ENCODE results near the gene ALG8. TPM values are rescaled to one million over a fixed set of nuclear protein-coding genes. Genes with fewer than 3 reads are reported as not detected.

Gene ALG8
- total and polyA plus RNA-seq, 2 of the 8 experiments (the other 6 are each of a cell fraction or from before 2014, with no cell fraction given) = 66.7 to 84.3 TPM

DNA sequence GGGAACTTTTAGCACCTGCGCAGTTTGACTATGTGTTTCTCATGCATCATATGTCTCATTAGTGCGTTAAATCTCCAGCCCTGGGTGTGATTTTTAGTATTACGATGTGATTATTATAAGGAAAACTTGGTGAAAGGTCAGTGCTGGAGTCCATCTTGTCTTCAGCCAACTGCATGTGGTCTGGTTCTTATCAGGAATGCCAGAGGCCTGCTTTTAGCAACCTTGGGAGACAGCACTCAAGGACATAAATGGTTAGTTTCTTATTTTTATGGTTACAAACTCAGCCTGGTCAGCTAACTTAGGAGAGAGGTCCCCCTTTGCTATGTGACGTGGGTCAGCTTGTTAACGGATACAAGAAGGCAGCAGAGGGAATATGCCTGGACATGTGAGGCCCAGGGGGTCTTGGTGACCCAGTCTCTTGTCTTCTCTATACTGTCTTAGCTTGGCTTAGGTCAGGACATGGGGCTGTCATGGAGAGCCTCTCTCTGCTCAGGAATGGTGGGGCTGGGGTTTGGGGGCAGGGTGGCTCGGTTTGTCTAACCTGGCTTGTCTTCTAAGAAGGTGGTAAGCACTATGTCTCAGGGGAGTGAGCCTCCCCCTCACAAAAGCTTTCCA lies 27.5 kb upstream of the ALG8 start:
- Histone ChIP-seq H2BK20ac (ENCODE audit: low read length) (no peak overlapping the region), H3K9ac (replicated peaks in 1 of 4; ENCODE audit: extremely low read depth in 1 of 4, low read depth in 3 of 4, low read length in 3 of 4) (no peak overlapping the region), H4K20me1 (replicated peaks in 1 of 2; ENCODE audit: control insufficient read depth in 1 of 2, insufficient read depth in 2 of 2, low read length in 2 of 2) (no peaks in the 10 kb centered on the region), H3K23ac (ENCODE audit: insufficient read length) (no peak overlapping the region), H3K4me3 (ENCODE audit: extremely low read depth in 1 of 4, insufficient read depth in 2 of 4, low read depth in 3 of 4, low read length in 4 of 4) (no peak overlapping the region), H3K4me2 (ENCODE audit: insufficient read depth in 1 of 2, low read depth in 2 of 2, low read length in 2 of 2) (no peak overlapping the region), H4K91ac (replicated peaks; ENCODE audit: insufficient read length, low read length) (peak overlapping the region; percentile 25), H3K27ac (ENCODE audit: low read depth, low read length) (no peak overlapping the region), H2BK12ac (ENCODE audit: low read depth, low read length) (0 out of 2 replicates have a peak overlapping the region, but pooled peaks have one; percentile 9), H2BK15ac (ENCODE audit: low read length) (0 out of 2 replicates have a peak overlapping the region, but pooled peaks have one; percentile 72), H4K5ac (ENCODE audit: insufficient read length, low read depth, low read length) (no peak overlapping the region), H3K79me1 (ENCODE audit: low read depth, low read length) (no peaks in the 10 kb centered on the region), H3K23me2 (ENCODE audit: low read depth, low read length) (no peaks in the 10 kb centered on the region), H3K27me3 (replicated peaks in 1 of 4; ENCODE audit: control insufficient read depth in 3 of 4, extremely low read depth in 1 of 4, insufficient read depth in 3 of 4, low read length in 3 of 4) (no peaks in the 10 kb centered on the region), H3K14ac (ENCODE audit: insufficient read length) (no peak overlapping the region), H3K4me1 (replicated peaks in 1 of 4; ENCODE audit: control insufficient read depth in 3 of 4, insufficient read depth in 4 of 4, low read length in 3 of 4) (no peaks in the 10 kb centered on the region), H3K18ac (ENCODE audit: extremely low read depth, low read length) (no peak overlapping the region), H3K56ac (replicated peaks; ENCODE audit: insufficient read length, low read depth, low read length) (no peak overlapping the region), H2BK5ac (ENCODE audit: low read depth, low read length) (0 out of 2 replicates have a peak overlapping the region, but pooled peaks have one; percentile 63), H2AK5ac (ENCODE audit: low read depth, low read length) (no peak overlapping the region), H3K79me2 (ENCODE audit: control insufficient read depth in 1 of 2, insufficient read depth in 2 of 2, low read length in 2 of 2) (no peaks in the 10 kb centered on the region), H3K4ac (replicated peaks; ENCODE audit: insufficient read length, low read depth, low read length) (no peak overlapping the region), H4K8ac (ENCODE audit: extremely low read depth, insufficient read depth, low read length) (no peak overlapping the region), H2AFZ (ENCODE audit: low read length) (0 out of 2 replicates have a peak overlapping the region, but pooled peaks have one; percentile 20), H2BK120ac (replicated peaks; ENCODE audit: low read depth, low read length) (no peak overlapping the region), H3K9me3 (ENCODE audit: insufficient read depth in 2 of 2, low read depth in 1 of 2, low read length in 1 of 2) (no peaks in the 10 kb centered on the region), H3K36me3 (ENCODE audit: control insufficient read depth in 2 of 4, insufficient read depth in 4 of 4, low read length in 3 of 4) (no peaks in the 10 kb centered on the region)
- DNase-seq (ENCODE audit: low read depth in 1 of 2, low spot score in 2 of 2) (no peak), FAIRE-seq (no peak)
- CTCF ChIA-PET (ENCODE audit: partially characterized antibody) = interaction anchor here (1.3 kb wide), 1 partner anchor 11 kb away, joined by 3 read pairs; no protein-coding TSS in a partner anchor
- POLR2A ChIA-PET (ENCODE audit: partially characterized antibody) = interaction anchor here (1.2 kb wide), 1 partner anchor 26 kb away, joined by 3 read pairs; no protein-coding TSS in a partner anchor
- WGBS, 2 experiments (ENCODE audit: extremely low coverage in 1 of 2, insufficient coverage in 1 of 2, insufficient read length in 1 of 2, insufficient replicate concordance in 2 of 2, low coverage in 1 of 2, low lambda C conversion rate in 2 of 2, missing lambda C conversion rate in 1 of 2) = 83% methylated on average over 6 of the region's 6 CpGs; no CpG with 5 or more reads in 1 of the 2 experiments
- no peak for TF ChIP-seq CREB1 (IDR thresholded peaks at IDR 0.05)
- TF ChIP-seq FOSL1 (IDR thresholded peaks at IDR 0.05; ENCODE audit: insufficient read depth, low read depth, low read length) = no peak
- TF ChIP-seq BCL11A (IDR thresholded peaks at IDR 0.05; ENCODE audit: low read depth in 2 of 2, low read length in 2 of 2) = no peak
- no peak for TF ChIP-seq POLR2AphosphoS5 (IDR thresholded peaks at IDR 0.05; ENCODE audit: low read depth, low read length)
- TF ChIP-seq YY1 (IDR thresholded peaks at IDR 0.05; ENCODE audit: low read depth, low read length) = no peak
- TF ChIP-seq ZNF274 (IDR thresholded peaks at IDR 0.05; ENCODE audit: borderline replicate concordance, extremely low read depth, low read length) = no peak
- no peak for TF ChIP-seq POLR2A (IDR thresholded peaks at IDR 0.05; ENCODE audit: control extremely low read depth in 1 of 2, low read depth in 2 of 2, low read length in 2 of 2)
- TF ChIP-seq, protein P1, sequence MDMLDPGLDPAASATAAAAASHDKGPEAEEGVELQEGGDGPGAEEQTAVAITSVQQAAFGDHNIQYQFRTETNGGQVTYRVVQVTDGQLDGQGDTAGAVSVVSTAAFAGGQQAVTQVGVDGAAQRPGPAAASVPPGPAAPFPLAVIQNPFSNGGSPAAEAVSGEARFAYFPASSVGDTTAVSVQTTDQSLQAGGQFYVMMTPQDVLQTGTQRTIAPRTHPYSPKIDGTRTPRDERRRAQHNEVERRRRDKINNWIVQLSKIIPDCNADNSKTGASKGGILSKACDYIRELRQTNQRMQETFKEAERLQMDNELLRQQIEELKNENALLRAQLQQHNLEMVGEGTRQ (IDR thresholded peaks at IDR 0.05; ENCODE audit: low read length) = no peak
- TF ChIP-seq ASH2L (IDR thresholded peaks at IDR 0.05; ENCODE audit: low read length) = no peak
- TF ChIP-seq CBX8 (IDR thresholded peaks at IDR 0.05; ENCODE audit: borderline replicate concordance, low read depth, low read length) = no peak
- TF ChIP-seq KDM4A (IDR thresholded peaks at IDR 0.05; ENCODE audit: low read depth, low read length, severe bottlenecking) = no peak
- TF ChIP-seq GTF2F1 (IDR thresholded peaks at IDR 0.05; ENCODE audit: borderline replicate concordance, low read depth, low read length) = no peak
